Kidney epithelial cell (primary cell): ENCODE results near the gene PTCH1. TPM values are rescaled to one million over a fixed set of nuclear protein-coding genes. Genes with fewer than 3 reads are reported as not detected.

Experiments used
- DNase-seq: peaks from one replicate; pipeline ENCODE4 v3.0.0-alpha.2; 2010; ENCODE audit warnings: low read depth
- H3K27me3 ChIP-seq: 2 replicates; pipeline ENCODE4 v1.6.0; 2011; ENCODE audit warnings: low read length; ENCODE audit not compliant: control insufficient read depth, insufficient read depth
- H3K36me3 ChIP-seq: 2 replicates; pipeline ENCODE4 v1.5.1; 2011; ENCODE audit warnings: low read length; ENCODE audit not compliant: control insufficient read depth, insufficient read depth
- H3K4me3 ChIP-seq: 2 replicates; pipeline ENCODE4 v1.5.1; 2011; ENCODE audit warnings: low read depth, mild to moderate bottlenecking, control low read depth, low read length
- total RNA-seq: library from RNA; depleted of rRNA; stranded (reverse); fragments of >200 nt; gene quantifications from 2 replicates; pipeline ENCODE4 v1.2.3, GENCODE V29; 2015
- TF ChIP-seq, protein P1 (sequence below): IDR thresholded peaks from 2 replicates; pipeline ENCODE4 v1.5.1; 2011; ENCODE audit warnings: mild to moderate bottlenecking, moderate library complexity, low read length, control low read depth, inconsistent platforms; ENCODE audit not compliant: insufficient read depth, poor library complexity, severe bottlenecking

The PTCH1 gene
- total RNA-seq: 2.8 and 7.3 TPM in 2 replicates

DNA sequence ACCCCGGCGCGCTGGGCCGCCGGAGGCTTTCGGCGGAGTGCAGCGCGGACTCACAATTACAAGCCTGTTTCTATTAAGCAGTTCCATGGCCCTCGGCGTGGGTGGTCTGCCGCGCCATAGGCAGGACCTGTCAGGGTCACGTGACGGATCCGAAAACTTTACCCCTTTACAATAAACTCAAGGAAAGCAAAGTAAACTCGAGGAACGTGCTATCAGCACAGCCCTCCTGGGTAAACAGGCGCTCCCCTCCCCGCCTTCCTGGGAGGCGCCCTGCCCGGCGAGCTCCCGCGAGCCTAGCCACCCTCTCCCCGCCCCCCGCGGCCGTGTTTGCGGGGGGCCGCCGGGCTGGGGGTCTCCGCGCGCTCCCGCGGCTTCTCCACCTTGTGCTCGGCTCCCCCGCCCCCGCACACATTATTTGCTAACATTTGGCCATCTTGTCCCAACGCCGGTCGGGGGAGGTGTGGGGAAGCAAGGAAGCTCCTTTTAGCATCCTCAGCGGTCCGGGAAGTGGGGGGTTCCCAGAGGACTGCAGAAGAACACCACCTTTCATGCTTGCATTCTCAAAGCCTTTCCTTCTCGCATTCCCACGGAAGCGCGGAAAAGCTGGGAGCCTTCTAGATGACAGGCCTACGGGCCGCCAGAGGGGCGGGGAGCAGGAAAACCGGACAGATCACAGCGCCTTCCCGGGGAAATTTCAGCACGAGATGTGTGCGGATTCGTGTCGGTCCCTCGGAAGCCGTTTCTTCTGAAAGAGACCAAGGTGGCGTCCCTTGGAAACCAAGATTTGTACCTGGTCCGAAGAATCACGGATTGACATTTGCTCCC is at the start of gene PTCH1:
TSS of gene PTCH1 (minus strand) at position 238 of the 825 bp plus-strand sequence.
- H3K36me3 ChIP-seq: no peaks in the 10 kb centered on the region
- TF ChIP-seq, protein P1, sequence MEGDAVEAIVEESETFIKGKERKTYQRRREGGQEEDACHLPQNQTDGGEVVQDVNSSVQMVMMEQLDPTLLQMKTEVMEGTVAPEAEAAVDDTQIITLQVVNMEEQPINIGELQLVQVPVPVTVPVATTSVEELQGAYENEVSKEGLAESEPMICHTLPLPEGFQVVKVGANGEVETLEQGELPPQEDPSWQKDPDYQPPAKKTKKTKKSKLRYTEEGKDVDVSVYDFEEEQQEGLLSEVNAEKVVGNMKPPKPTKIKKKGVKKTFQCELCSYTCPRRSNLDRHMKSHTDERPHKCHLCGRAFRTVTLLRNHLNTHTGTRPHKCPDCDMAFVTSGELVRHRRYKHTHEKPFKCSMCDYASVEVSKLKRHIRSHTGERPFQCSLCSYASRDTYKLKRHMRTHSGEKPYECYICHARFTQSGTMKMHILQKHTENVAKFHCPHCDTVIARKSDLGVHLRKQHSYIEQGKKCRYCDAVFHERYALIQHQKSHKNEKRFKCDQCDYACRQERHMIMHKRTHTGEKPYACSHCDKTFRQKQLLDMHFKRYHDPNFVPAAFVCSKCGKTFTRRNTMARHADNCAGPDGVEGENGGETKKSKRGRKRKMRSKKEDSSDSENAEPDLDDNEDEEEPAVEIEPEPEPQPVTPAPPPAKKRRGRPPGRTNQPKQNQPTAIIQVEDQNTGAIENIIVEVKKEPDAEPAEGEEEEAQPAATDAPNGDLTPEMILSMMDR: no peak
- peak within 1 kb of the TSS; percentile 31 for H3K4me3 ChIP-seq
- peaks cover 5% of the 10 kb centered on the region for H3K27me3 ChIP-seq
- DNase-seq: no peak

DNA sequence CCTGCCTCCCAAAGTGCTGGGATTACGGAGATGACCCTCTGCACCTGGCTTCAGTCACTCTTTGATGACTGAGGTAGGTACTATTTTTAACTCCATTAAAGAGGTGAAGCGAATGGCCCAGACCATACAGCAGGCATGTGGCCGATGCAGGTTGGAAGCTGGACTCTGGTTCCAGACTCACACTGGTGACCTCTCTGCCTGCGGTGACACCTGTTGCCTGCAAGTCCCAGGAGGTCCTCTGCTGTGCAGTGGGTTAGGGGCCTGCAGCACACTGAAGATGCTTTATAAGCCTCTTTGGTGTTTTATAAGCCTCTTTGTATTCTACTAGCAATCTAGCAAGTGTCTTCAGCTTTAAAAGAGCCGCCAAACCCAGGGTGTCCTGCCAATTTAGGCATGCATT is 49.2 kb upstream of the PTCH1 start:
- no peaks in the 10 kb centered on the region for H3K36me3 ChIP-seq
- TF ChIP-seq, protein P1: no peak
- no peak overlapping the region for H3K4me3 ChIP-seq
- no peak for DNase-seq
- H3K27me3 ChIP-seq: peaks cover 3% of the 10 kb centered on the region

DNA sequence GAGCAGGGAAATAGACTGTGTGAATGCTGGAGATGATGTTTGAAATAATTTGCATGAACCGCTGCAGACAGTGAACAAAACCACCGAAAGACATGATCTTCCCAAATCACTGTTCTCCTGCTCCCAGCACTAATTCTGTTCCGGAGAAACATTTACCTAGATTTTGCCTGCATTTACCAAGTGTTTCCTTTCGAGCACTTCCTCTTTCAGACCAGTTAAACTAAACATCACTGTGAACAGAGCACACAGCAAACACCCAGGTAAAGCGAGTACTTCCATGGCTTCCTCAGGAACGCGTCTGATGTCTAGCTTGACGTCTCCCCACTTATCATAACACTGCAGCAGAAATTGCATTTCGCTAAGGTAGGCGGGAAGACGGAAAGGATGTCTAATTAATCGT is 45.1 kb upstream of the PTCH1 start:
- no peak for DNase-seq
- peaks cover 3% of the 10 kb centered on the region for H3K27me3 ChIP-seq
- H3K4me3 ChIP-seq: no peak overlapping the region
- no peaks in the 10 kb centered on the region for H3K36me3 ChIP-seq
- TF ChIP-seq, protein P1: no peak

DNA sequence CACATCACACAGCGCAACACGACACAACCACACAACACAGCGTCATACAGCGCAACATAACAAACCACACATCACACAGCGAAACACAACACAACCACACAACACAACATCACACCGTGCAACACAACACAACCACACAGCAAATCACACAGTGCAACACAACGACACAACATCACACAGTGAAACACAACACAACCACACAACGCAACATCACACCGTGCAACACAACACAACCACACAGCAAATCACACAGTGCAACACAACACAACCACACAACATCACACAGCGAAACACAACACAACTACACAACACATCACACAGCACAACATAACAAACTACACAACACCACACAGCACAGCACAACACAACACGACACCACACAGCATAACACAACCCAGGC is 40.4 kb upstream of the PTCH1 start:
- TF ChIP-seq, protein P1: no peak
- no peaks in the 10 kb centered on the region for H3K36me3 ChIP-seq
- no peak overlapping the region for H3K4me3 ChIP-seq

DNA sequence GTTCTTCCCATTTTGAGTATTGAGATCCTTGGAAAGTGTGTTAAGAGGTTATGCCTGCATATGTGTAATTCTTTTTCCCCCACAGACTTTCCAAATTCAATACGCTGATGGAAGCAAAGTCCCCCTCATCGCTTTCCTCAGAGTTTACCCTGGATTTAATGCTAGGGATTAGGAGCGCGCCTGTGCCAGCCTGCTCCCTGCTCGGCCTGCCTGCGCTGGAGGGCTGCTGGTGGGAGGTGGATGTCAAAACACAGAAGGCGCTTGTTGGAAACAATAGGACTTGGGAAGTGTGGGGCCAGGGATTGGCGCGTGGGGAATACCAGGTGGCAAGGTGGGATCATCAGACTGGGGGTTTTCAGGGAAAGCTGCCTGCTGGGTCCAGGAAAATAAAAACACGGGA is 39.8 kb upstream of the PTCH1 start:
- TF ChIP-seq, protein P1: no peak
- no peaks in the 10 kb centered on the region for H3K36me3 ChIP-seq
- H3K4me3 ChIP-seq: no peak overlapping the region
- peaks cover 5% of the 10 kb centered on the region for H3K27me3 ChIP-seq
- DNase-seq: no peak

More for the DNA sequence above, 40.4 kb upstream of the PTCH1 start:
- DNase-seq: no peak
- peaks cover 5% of the 10 kb centered on the region for H3K27me3 ChIP-seq
